ENCODE results near the gene SLC17A5. TPM values are rescaled to one million over a fixed set of nuclear protein-coding genes. Genes with fewer than 3 reads are reported as not detected.

The SLC17A5 gene
- total and polyA plus RNA-seq, 9 of the 15 experiments (the other 6 are each of a cell fraction or from before 2014, with no cell fraction given): 1.3 to 7.2 (median 3.4) TPM

DNA sequence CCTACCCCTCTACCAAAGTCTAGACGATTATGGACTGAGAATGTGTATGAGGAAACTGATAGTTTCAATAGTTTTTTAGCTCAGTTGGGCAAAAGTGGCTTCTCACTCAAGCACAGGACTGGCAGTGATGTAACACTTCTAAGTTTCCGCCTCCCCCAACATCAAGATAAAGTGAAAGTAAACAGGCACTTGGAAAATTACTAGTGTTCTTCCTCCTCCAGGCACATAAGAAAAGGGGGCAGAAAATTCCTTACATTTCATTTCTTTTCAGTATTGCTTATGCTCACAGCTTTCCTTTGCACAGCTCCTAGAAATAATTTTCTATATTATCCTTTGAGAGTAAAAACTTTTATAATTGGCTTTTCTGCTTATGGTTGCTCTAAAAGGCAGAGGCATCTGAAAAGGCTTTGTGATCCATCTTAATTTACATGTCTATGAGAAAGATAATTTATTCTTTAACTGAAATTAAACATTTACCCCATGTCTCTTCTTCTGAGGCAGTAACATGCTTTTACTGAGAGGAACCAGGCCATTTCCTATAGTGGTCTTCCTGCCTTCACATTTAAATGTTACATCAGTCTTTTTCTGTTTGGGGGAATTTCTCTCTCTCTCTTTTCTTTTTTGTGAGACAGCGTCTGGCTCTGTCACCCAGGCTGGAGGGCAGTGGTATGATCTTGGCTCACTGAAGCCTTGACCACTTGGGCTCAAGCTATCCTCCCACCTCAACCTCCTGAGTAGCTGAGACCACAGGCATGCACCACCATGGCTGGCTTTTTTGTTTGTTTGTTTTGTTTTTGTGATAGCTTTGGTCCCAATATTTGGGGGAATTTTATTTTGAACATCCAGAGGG, 68.0 kb downstream of the SLC17A5 start (continued):
- no peak for TF ChIP-seq SRSF1 (IDR thresholded peaks at IDR 0.05; ENCODE audit: low read depth, low read length)
- TF ChIP-seq MAFK (IDR thresholded peaks at IDR 0.05; ENCODE audit: low read length): no peak
- peak; percentile 34 for TF ChIP-seq MYC (IDR thresholded peaks at IDR 0.05; ENCODE audit: low read depth, low read length)
- TF ChIP-seq MYC (CRISPR knock-in tag; IDR thresholded peaks at IDR 0.05; ENCODE audit: borderline replicate concordance, low read depth): no peak
- no peak for TF ChIP-seq YY1 (IDR thresholded peaks at IDR 0.05; ENCODE audit: borderline replicate concordance in 1 of 3, control insufficient read depth in 1 of 3, extremely low read depth in 1 of 3, insufficient read depth in 3 of 3, insufficient read length in 1 of 3, insufficient replicate concordance in 2 of 3, low read depth in 1 of 3, low read length in 2 of 3)
- TF ChIP-seq POLR2AphosphoS5 (IDR thresholded peaks at IDR 0.05; ENCODE audit: control insufficient read depth, insufficient read depth, low read depth, low read length): peak; percentile 56; the same call in 1 of the 2 replicates
- TF ChIP-seq POU5F1 (IDR thresholded peaks at IDR 0.05; ENCODE audit: borderline replicate concordance, low read depth, low read length, partially characterized antibody): no peak
- TF ChIP-seq, protein P1, sequence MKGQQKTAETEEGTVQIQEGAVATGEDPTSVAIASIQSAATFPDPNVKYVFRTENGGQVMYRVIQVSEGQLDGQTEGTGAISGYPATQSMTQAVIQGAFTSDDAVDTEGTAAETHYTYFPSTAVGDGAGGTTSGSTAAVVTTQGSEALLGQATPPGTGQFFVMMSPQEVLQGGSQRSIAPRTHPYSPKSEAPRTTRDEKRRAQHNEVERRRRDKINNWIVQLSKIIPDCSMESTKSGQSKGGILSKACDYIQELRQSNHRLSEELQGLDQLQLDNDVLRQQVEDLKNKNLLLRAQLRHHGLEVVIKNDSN (CRISPR knock-in tag; IDR thresholded peaks at IDR 0.05): no peak
- no peak for TF ChIP-seq HLTF (IDR thresholded peaks at IDR 0.05)
- no peak for TF ChIP-seq PHB (CRISPR knock-in tag; IDR thresholded peaks at IDR 0.05)
- TF ChIP-seq FOSL1 (tag; conservative IDR thresholded peaks at IDR 0.05): no peak; the same call in none of the 2 replicates
- TF ChIP-seq FOXP4 (CRISPR knock-in tag; IDR thresholded peaks at IDR 0.05; ENCODE audit: borderline replicate concordance): no peak
- TF ChIP-seq CBX5 (IDR thresholded peaks at IDR 0.05; ENCODE audit: borderline replicate concordance, low read depth): no peak
- no peak for TF ChIP-seq FUS (optimal IDR thresholded peaks at IDR 0.05; ENCODE audit: low read depth, low read length)
- TF ChIP-seq ZNF274 (IDR thresholded peaks at IDR 0.05; ENCODE audit: borderline replicate concordance, low read depth, low read length): no peak
- no peak for TF ChIP-seq TCF3 (CRISPR knock-in tag; IDR thresholded peaks at IDR 0.05)
- TF ChIP-seq ZNF24 (IDR thresholded peaks at IDR 0.05): no peak
- no peak for TF ChIP-seq DACH1 (IDR thresholded peaks at IDR 0.05; ENCODE audit: partially characterized antibody)
- no peak for TF ChIP-seq EHMT2 (IDR thresholded peaks at IDR 0.05)
- no peak for TF ChIP-seq CUX1 (CRISPR knock-in tag; IDR thresholded peaks at IDR 0.05)

All from K562 (cell line).